Loucy (cell line): ENCODE results near the gene CCDC186.

Source experiments
- EZH2phosphoT487 ChIP-seq: fragments of 200-600 bp; IDR thresholded peaks from 2 replicates; pipeline ENCODE4 v1.6.1; 2018; ENCODE audit warnings: antibody characterized with exemption, mild to moderate bottlenecking, moderate library complexity, borderline replicate concordance
- TF ChIP-seq, protein P1 (sequence below): fragments of 200-600 bp; sonication (generic); conservative IDR thresholded peaks from 2 replicates; pipeline ENCODE4 v1.5.1; 2014; ENCODE audit warnings: mild to moderate bottlenecking, antibody characterized with exemption, low read length

DNA sequence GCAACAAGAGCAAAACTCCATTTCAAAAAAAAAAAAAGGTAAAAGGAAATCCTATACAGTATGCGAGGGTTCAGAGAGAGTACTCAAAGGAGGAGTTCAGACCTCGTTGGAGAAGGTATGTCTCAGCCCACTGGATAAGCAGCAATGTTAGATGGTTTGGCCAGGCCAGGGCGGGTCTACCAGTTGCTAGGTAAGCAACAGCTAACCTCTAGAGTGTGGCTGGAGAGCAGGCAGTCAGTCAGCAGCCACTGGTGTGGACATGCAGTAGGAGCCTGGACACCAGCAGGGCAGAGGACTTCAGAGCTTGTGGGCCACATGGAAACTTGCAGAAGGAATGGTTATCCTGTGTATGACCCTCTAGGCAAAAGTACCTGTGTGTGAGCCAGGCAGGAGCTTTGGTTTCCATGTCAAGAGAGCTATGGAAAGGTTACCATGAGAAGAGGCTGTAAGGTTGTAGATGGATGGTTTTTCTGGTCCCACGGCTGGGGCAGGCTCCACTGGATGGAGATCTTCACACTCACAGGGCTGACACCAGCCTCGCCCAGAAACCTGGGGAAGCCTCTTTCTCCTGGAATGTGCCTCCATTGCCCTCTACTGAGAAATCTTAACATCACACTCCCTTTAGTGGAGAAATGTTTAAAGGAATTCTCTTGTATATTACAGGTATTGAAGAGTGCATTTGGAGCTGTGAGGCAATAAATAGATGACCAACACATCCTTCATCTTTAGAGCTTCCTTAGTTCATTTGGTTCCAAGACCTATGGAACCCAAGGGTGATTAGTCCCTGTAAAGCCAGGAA, 63.6 kb downstream of the CCDC186 start:
- TF ChIP-seq, protein P1, sequence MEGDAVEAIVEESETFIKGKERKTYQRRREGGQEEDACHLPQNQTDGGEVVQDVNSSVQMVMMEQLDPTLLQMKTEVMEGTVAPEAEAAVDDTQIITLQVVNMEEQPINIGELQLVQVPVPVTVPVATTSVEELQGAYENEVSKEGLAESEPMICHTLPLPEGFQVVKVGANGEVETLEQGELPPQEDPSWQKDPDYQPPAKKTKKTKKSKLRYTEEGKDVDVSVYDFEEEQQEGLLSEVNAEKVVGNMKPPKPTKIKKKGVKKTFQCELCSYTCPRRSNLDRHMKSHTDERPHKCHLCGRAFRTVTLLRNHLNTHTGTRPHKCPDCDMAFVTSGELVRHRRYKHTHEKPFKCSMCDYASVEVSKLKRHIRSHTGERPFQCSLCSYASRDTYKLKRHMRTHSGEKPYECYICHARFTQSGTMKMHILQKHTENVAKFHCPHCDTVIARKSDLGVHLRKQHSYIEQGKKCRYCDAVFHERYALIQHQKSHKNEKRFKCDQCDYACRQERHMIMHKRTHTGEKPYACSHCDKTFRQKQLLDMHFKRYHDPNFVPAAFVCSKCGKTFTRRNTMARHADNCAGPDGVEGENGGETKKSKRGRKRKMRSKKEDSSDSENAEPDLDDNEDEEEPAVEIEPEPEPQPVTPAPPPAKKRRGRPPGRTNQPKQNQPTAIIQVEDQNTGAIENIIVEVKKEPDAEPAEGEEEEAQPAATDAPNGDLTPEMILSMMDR = peak; percentile 66
- TF ChIP-seq EZH2phosphoT487 = no peak
